Cardiac muscle cell (in vitro differentiated cells and primary cell): Measurements from ENCODE around the gene BBOF1. TPM values are rescaled to one million over a fixed set of nuclear protein-coding genes. Genes with fewer than 3 reads are reported as not detected.
A peak's percentile ranks its signal among the peaks of the same experiment; 100 is the strongest.

Experiments used
- DNase-seq, 2 donors: peaks; one replicate each; pipeline versions ENCODE4 v3.0.0 to v3.0.0-alpha.2; 2010 to 2017; ENCODE audit warnings: low read depth in 1 of 2, low spot score in 1 of 2
- H3K27ac ChIP-seq: fragments of 200-600 bp; sonication (generic); 2 replicates; pipeline ENCODE4 v1.5.1; 2016
- H3K27me3 ChIP-seq: fragments of 200-600 bp; sonication (generic); 2 replicates; pipeline ENCODE4 v1.6.0; 2016; ENCODE audit warnings: control low read depth
- H3K36me3 ChIP-seq: fragments of 200-600 bp; sonication (generic); 2 replicates; pipeline ENCODE4 v1.5.1; 2016; ENCODE audit warnings: control low read depth
- H3K4me1 ChIP-seq: fragments of 200-600 bp; sonication (generic); 2 replicates; pipeline ENCODE4 v1.8.1; 2017; ENCODE audit warnings: low read depth, mild to moderate bottlenecking, mixed run types
- H3K4me3 ChIP-seq: fragments of 200-600 bp; sonication (generic); 2 replicates; pipeline ENCODE4 v1.5.1; 2016; ENCODE audit warnings: mild to moderate bottlenecking
- H3K9me3 ChIP-seq: fragments of 200-600 bp; sonication (generic); 2 replicates; pipeline ENCODE4 v1.5.1; 2017; ENCODE audit warnings: low read depth, mild to moderate bottlenecking, control low read depth
- polyA plus RNA-seq: library from polyadenylated mRNA; unstranded; fragments of >200 nt; fragmentation: Nextera tagmentation; extraction: Ambion mirVana; gene quantifications from 2 replicates; pipeline ENCODE4 v1.2.1, GENCODE V29; 2016
- total RNA-seq: library from RNA; depleted of rRNA; stranded (reverse); fragments of >200 nt; gene quantifications from 2 replicates; pipeline ENCODE4 v1.2.3, GENCODE V29; 2016
- TF ChIP-seq, protein P1 (sequence below): IDR thresholded peaks from 2 replicates; pipeline ENCODE4 v1.5.1; 2012; ENCODE audit warnings: low read depth, mild to moderate bottlenecking, low read length

Gene BBOF1
- total and polyA plus RNA-seq, 2 experiments from 2014 or later, result 6.1 to 7.6 TPM

DNA sequence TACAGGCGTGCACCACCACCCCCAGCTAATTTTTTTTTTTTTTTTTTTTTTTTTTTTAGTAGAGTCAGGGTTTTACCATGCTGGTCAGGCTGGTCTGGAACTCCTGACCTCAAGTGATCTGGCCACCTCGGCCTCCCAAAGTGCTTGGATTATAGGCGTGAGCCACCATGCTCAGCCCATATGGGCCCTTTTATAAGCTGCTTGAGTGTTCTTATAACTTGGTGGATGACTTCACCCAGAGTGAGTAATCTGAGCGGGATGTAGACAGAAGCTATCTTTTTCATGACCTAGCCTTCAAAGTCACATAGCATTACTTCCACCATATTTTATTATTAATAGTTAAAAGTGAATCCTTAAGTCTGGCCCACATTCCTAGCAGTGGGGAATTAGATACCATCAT lies 16.4 kb downstream of the BBOF1 start:
- Histone ChIP-seq H3K27me3 (no peaks in the 10 kb centered on the region), H3K4me1 (no peaks in the 10 kb centered on the region), H3K9me3 (no peaks in the 10 kb centered on the region), H3K27ac (no peak overlapping the region), H3K4me3 (no peak overlapping the region), H3K36me3 (peaks cover 4% of the 10 kb centered on the region)
- DNase-seq, result peak in 1 of 2 donors; percentile 9
- TF ChIP-seq, protein P1, sequence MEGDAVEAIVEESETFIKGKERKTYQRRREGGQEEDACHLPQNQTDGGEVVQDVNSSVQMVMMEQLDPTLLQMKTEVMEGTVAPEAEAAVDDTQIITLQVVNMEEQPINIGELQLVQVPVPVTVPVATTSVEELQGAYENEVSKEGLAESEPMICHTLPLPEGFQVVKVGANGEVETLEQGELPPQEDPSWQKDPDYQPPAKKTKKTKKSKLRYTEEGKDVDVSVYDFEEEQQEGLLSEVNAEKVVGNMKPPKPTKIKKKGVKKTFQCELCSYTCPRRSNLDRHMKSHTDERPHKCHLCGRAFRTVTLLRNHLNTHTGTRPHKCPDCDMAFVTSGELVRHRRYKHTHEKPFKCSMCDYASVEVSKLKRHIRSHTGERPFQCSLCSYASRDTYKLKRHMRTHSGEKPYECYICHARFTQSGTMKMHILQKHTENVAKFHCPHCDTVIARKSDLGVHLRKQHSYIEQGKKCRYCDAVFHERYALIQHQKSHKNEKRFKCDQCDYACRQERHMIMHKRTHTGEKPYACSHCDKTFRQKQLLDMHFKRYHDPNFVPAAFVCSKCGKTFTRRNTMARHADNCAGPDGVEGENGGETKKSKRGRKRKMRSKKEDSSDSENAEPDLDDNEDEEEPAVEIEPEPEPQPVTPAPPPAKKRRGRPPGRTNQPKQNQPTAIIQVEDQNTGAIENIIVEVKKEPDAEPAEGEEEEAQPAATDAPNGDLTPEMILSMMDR, result no peak

DNA sequence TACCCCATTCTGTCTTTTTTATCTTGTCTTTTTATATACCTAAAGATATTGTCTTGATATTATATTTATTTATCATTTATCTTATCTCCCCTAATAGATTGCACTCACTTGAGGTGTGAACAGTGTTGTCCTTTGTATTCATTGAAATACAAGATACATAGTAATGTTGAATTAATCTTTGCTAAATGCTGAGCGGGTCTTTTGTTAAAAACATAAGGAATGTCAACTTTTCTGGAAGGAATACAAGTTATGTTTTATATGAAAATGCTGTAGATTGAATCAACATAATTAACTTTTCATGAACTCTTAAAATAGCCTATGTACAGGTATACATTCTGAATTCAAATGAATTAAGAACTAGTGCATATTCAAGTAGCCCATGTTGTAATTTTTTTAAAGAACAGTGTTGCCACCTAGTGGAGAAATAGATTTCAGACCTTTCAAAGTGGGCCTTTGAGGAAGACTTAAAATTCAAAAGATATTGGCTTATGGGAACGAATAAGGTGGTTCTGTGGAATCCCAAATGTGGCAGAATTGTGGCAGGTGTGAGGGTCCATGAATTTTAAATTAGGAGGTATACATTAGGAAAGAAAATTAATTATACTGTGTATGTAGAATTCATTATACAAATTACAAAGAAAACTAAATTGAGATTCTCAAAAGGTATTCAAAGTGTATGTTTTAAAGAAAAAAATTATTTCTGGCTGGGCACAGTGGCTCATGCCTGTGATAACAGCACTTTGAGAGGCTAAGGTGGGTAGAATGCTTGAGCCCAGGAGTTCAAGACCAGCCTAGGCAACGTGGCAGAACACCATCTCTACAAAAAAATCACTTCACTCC lies 19.1 kb downstream of the BBOF1 start:
- H3K27me3 ChIP-seq, result no peaks in the 10 kb centered on the region
- H3K27ac ChIP-seq, result no peak overlapping the region
- TF ChIP-seq, protein P1, result peak; percentile 52
- H3K9me3 ChIP-seq, result no peaks in the 10 kb centered on the region
- no peak overlapping the region for H3K4me3 ChIP-seq
- peak; percentile 53 to 69 for DNase-seq
- peaks cover 4% of the 10 kb centered on the region for H3K36me3 ChIP-seq
- no peaks in the 10 kb centered on the region for H3K4me1 ChIP-seq

DNA sequence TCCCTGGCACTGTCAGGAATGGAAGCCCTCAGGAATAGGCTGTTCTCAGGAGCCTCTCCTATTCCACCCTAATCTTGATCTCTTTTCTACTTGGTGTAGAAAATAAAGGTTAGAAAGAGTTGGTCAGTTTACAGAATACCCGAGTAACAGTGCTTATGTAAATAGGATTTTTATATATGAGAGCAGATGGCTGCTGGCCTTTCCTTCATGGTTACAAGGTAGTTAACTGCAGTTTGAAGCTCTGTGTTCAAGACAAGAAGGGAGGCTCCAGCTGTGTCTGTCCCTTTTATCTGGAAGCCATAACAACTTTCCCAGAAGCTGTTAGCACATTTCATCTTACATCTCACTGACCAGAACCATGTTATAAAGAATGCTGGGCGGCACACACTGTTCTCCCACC lies 23.1 kb downstream of the BBOF1 start:
- Histone ChIP-seq H3K9me3 (no peaks in the 10 kb centered on the region), H3K4me1 (no peaks in the 10 kb centered on the region), H3K27ac (no peak overlapping the region), H3K36me3 (no peaks in the 10 kb centered on the region), H3K27me3 (no peaks in the 10 kb centered on the region), H3K4me3 (no peak overlapping the region)
- TF ChIP-seq, protein P1, result no peak
- no peak for DNase-seq

DNA sequence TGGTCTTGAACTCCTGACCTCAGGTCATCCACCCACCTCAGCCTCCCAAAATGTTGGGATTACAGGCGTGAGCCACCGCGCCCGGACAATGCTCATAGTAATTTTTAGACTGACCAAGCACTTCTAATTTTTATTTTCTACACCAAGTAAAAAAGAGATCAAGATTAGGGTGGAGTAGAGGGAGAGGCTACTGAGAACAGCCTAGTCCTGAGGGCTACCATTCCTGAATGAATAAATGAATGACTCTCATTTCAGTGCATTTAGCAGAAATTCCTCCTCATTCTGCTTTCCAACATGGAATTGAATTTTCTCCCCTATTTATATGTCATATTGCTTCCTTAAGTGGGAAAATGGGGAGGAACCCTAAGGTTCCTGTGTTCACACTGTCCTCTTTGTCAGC lies 26.4 kb downstream of the BBOF1 start:
- Histone ChIP-seq H3K36me3 (no peaks in the 10 kb centered on the region), H3K27ac (no peak overlapping the region), H3K27me3 (no peaks in the 10 kb centered on the region), H3K4me1 (no peaks in the 10 kb centered on the region), H3K9me3 (no peaks in the 10 kb centered on the region), H3K4me3 (no peak overlapping the region)
- DNase-seq, result no peak
- TF ChIP-seq, protein P1, result no peak

DNA sequence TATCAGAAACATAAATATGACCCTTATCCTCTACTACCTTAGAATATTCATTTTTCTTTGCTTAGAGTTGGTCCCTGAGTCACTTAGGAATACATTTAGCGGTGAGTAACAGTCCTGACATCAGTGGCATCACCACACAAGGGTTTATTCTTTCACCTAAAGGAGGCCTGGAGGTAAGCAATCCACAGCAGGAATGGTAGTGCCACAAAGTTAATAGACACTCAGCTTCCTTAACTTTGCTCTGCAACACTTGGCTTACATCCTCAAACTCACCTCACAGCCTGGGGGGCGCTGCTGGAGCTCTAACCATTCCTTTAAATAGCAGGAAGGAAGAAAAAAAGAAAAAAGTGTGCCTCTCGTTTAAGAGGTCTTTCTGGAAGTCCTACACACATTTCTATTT lies 29.1 kb downstream of the BBOF1 start:
- no peaks in the 10 kb centered on the region for H3K4me1 ChIP-seq
- TF ChIP-seq, protein P1, result no peak
- no peaks in the 10 kb centered on the region for H3K27me3 ChIP-seq
- H3K36me3 ChIP-seq, result no peaks in the 10 kb centered on the region
- H3K27ac ChIP-seq, result no peak overlapping the region
- DNase-seq, result peak in 1 of 2 donors; percentile 7
- no peak overlapping the region for H3K4me3 ChIP-seq
- no peaks in the 10 kb centered on the region for H3K9me3 ChIP-seq
